Heart left ventricle (tissue), 16 donors: ENCODE results near the gene LAT. TPM values are rescaled to one million over a fixed set of nuclear protein-coding genes. Genes with fewer than 3 reads are reported as not detected.

Experiments
- ATAC-seq, 4 donors: fragments of 200-7000 bp; cut with Tn5 transposase; one replicate each; pipeline ENCODE4 v1.9.1; 2020 to 2022; ENCODE audit warnings: moderate library complexity in 4 of 4, mild to moderate bottlenecking in 3 of 4, moderate number of reproducible peaks in 1 of 4
- DNase-seq, 5 donors: peaks; one replicate each; pipeline ENCODE4 v3.0.0-alpha.2; 2020
- H3K27ac ChIP-seq, 12 donors: fragments of 200-600 bp; sonication (generic) in 4 of 12; one replicate each; pipeline versions ENCODE4 v1.5.0 to v1.8.0; 2016 to 2022; ENCODE audit warnings: mild to moderate bottlenecking in 2 of 12
- H3K27me3 ChIP-seq, 9 donors: fragments of 200-600 bp; sonication (generic) in 2 of 9; one replicate each; pipeline versions ENCODE4 v1.5.1 to v1.8.0; 2016 to 2022; ENCODE audit warnings: mild to moderate bottlenecking in 3 of 9
- H3K36me3 ChIP-seq, 9 donors: fragments of 200-600 bp; sonication (generic) in 2 of 9; one replicate each; pipeline versions ENCODE4 v1.5.0 to v1.8.0; 2018 to 2022; ENCODE audit warnings: mild to moderate bottlenecking in 2 of 9
- H3K4me1 ChIP-seq, 12 donors: fragments of 200-600 bp; sonication (generic) in 4 of 12; one replicate each; pipeline versions ENCODE4 v1.5.0 to v1.8.0; 2016 to 2022; ENCODE audit warnings: mild to moderate bottlenecking in 3 of 12
- H3K4me3 ChIP-seq, 12 donors: fragments of 200-600 bp; sonication (generic) in 4 of 12; one replicate each; pipeline versions ENCODE4 v1.5.0 to v1.8.0; 2017 to 2022; ENCODE audit warnings: mild to moderate bottlenecking in 9 of 12, moderate library complexity in 4 of 12
- H3K9me3 ChIP-seq, 12 donors: fragments of 200-600 bp; sonication (generic) in 4 of 12; one replicate each; pipeline versions ENCODE4 v1.5.0 to v1.8.0; 2016 to 2022; ENCODE audit warnings: mild to moderate bottlenecking in 1 of 12
- CTCF ChIP-seq, 12 donors: fragments of 200-600 bp; sonication (generic) in 4 of 12; IDR thresholded peaks; one replicate each; pipeline versions ENCODE4 v1.5.0 to v1.8.0; 2018 to 2022; ENCODE audit warnings: antibody characterized with exemption in 12 of 12, mild to moderate bottlenecking in 5 of 12
- POLR2A ChIP-seq, 2 donors: fragments of 450-650 bp; IDR thresholded peaks; one replicate each; pipeline ENCODE4 v1.6.1; 2017; ENCODE audit warnings: antibody characterized with exemption in 2 of 2, mild to moderate bottlenecking in 2 of 2, moderate library complexity in 2 of 2
- WGBS, 4 donors: extraction: QIAGEN DNeasy Blood & Tissue Kit in 2 of 4; methylation state at CpG; one replicate each; pipeline versions ENCODE4 v1.1.5 to v1.1.7; 2013 to 2018; 5-methylcytosine and 5-hydroxymethylcytosine counted together
- intact Hi-C, 10 donors: fragments of 100-400 bp; cut with DNase I; formaldehyde crosslinking; loops; one replicate each; pipeline versions ENCODE4 v1.11.1 to v1.14.2; 2022
- polyA plus RNA-seq, 2 donors: library from polyadenylated mRNA; stranded (reverse); fragments of 200-250 nt; gene quantifications; one replicate each; pipeline ENCODE4 v1.2.3, GENCODE V29; 2013
- total RNA-seq, 9 donors: library from RNA; depleted of rRNA in 2 of 9; stranded (reverse); fragments of >200 nt in 2 of 9; fragmentation: NEBNext Ultra II Directional in 3 of 9; extraction: Animal tissue kit (Norgen Biotek cat#: 25700) in 3 of 9; gene quantifications; one replicate each; pipeline versions ENCODE4 v1.1.0 to v1.2.4, GENCODE V29; 2016 to 2023
- donor health status: ischemic (EF 13 %, LVEDD 7.1; RV severe dilation, severe dysfunction).
- donor health status: healthy with polysubstance abuse.
- donor health status: DM: no; HTN: yes; CAD: no.
- donor health status: DM: no; HTN: no; CAD: no.
- donor health status: ischemic (EF 25% LVEDD 6.9; RV normal size, moderate dysfunction).
- donor health status: ischemic (EF 25% LVEDD 5.7; RV mildly dilated, moderate dysfunction).
- donor health status: healthy.
- donor health status: DM: yes; HTN: yes; CAD: no.
- donor health status: ischemic (EF 35%, LVEDD 5.7; RV mildly dilated, moderate dysfunction).
- donor health status: nonischemic (EF 11% LVEDD 7.7; RV severe dilation, severe dysfunction).
- donor health status: DM: yes; HTN: yes; CAD: no.
- donor health status: PGD.
- donor health status: ischemic (EF 29% LVEDD 5.4; RV normal size, mild dysfunction).
- donor health status: nonischemic (EF 23%, LVEDD 6.1; RV moderate dilation, normal function).

LAT gene
- total and polyA plus RNA-seq, 11 donors = 0.62 to 7.7 (median 1.4) TPM; not detected in 1

- intact Hi-C loops = no loop called here
- no peaks in the 10 kb centered on the region for H3K27me3 ChIP-seq
- H3K36me3 ChIP-seq = peaks cover 0 to 93% (median 67%) of the 10 kb centered on the region in 9 donors
- TF ChIP-seq CTCF (IDR thresholded peaks at IDR 0.05) (peak in 7 of 12 donors; percentile 7 to 42 (median 29)), POLR2A (IDR thresholded peaks at IDR 0.05) (no peak)
- H3K4me1 ChIP-seq = peaks cover 0 to 17% (median 0%) of the 10 kb centered on the region in 12 donors
- no peak overlapping the region for H3K4me3 ChIP-seq
- ATAC-seq = no peak
- no peak overlapping the region for H3K27ac ChIP-seq
- WGBS, 4 donors = 79 to 86% (median 81%) methylated on average over 10 to 12 of the region's 12 CpGs
- DNase-seq = no peak
- H3K9me3 ChIP-seq = peaks cover 0 to under 1% (median 0%) of the 10 kb centered on the region in 12 donors
These were observed 3.3 kb upstream of the LAT start for GRCh38 chr16:28981517-28981916.

- DNase-seq = no peak
- H3K4me1 ChIP-seq = peaks cover 0 to 13% (median 0%) of the 10 kb centered on the region in 12 donors
- TF ChIP-seq CTCF (IDR thresholded peaks at IDR 0.05) (no peak), POLR2A (IDR thresholded peaks at IDR 0.05) (no peak)
- no peak overlapping the region for H3K4me3 ChIP-seq
- intact Hi-C loops = no loop called here
- peaks cover 0 to 10% (median 5%) of the 10 kb centered on the region in 12 donors for H3K9me3 ChIP-seq
- peaks cover 0 to 97% (median 75%) of the 10 kb centered on the region in 9 donors for H3K36me3 ChIP-seq
- H3K27me3 ChIP-seq = no peaks in the 10 kb centered on the region
- ATAC-seq = no peak
- H3K27ac ChIP-seq = no peak overlapping the region
- 92 to 95% (median 94%) methylated on average over 10 of the region's 10 CpGs for WGBS, 4 donors
These were observed 2.4 kb upstream of the LAT start for GRCh38 chr16:28982418-28982817.

- intact Hi-C loops = no loop called here
- Histone ChIP-seq H3K27me3 (no peaks in the 10 kb centered on the region), H3K9me3 (peaks cover 0 to 12% (median 6%) of the 10 kb centered on the region in 12 donors), H3K4me3 (no peak overlapping the region), H3K36me3 (peaks cover 0 to 97% (median 76%) of the 10 kb centered on the region in 9 donors), H3K4me1 (peaks cover 0 to 13% (median 0%) of the 10 kb centered on the region in 12 donors), H3K27ac (no peak overlapping the region)
- 92 to 95% (median 94%) methylated on average over 11 of the region's 11 CpGs for WGBS, 4 donors
- no peak for TF ChIP-seq CTCF (IDR thresholded peaks at IDR 0.05)
- no peak for TF ChIP-seq POLR2A (IDR thresholded peaks at IDR 0.05)
- DNase-seq (no peak), ATAC-seq (no peak)
These were observed 1.9 kb upstream of the LAT start for GRCh38 chr16:28982949-28983348.

GRCh38 chr16:28983644-28984043 is 1.2 kb upstream of the LAT start:
- intact Hi-C loops = no loop called here
- Histone ChIP-seq H3K27ac (peak overlapping the region in 1 of 12 donors; percentile 79), H3K4me3 (no peak overlapping the region), H3K36me3 (peaks cover 0 to 96% (median 73%) of the 10 kb centered on the region in 9 donors), H3K9me3 (peaks cover 0 to 12% (median 6%) of the 10 kb centered on the region in 12 donors), H3K27me3 (no peaks in the 10 kb centered on the region), H3K4me1 (peaks cover 0 to 13% (median 0%) of the 10 kb centered on the region in 12 donors)
- DNase-seq (peak in 1 of 5 donors; percentile 61), ATAC-seq (no peak)
- no peak for TF ChIP-seq POLR2A (IDR thresholded peaks at IDR 0.05)
- TF ChIP-seq CTCF (IDR thresholded peaks at IDR 0.05) = no peak
- 93 to 97% (median 93%) methylated on average over 18 of the region's 18 CpGs for WGBS, 4 donors
